Endothelial cell of umbilical vein (primary cell): ENCODE data around the gene FRS2. TPM values are rescaled to one million over a fixed set of nuclear protein-coding genes. Genes with fewer than 3 reads are reported as not detected.
A peak's percentile ranks its signal among the peaks of the same experiment; 100 is the strongest.

Experiments
- BruUV-seq: library from RNA; stranded (reverse); fragments of 400-500 nt; replicated peaks from 2 replicates; lab custom pipeline; 2021; lab: Mats Ljungman, UMichigan
- CTCF ChIA-PET: fragments of 300-600, 350-600 bp; sonication (Branson Sonifier 250); formaldehyde crosslinking; loops from one replicate; lab custom pipeline; 2021; ENCODE audit warnings: antibody characterized with exemption, inconsistent platforms; lab: Charles Lee
- POLR2A ChIA-PET: fragments of 300-600, 350-600 bp; sonication (Branson Sonifier 250); formaldehyde crosslinking; loops from one replicate; lab custom pipeline; 2021; ENCODE audit warnings: antibody characterized with exemption, inconsistent platforms; lab: Charles Lee
- DNase-seq: peaks from one replicate; pipeline ENCODE4 v3.0.0-alpha.2; 2011; ENCODE audit warnings: low read depth, low spot score
- FAIRE-seq: peaks from 2 replicates; lab custom pipeline; 2011; peaks lifted over from hg19 to GRCh38; lab: Jason Lieb, UNC
- H2AFZ ChIP-seq: 2 replicates; pipeline ENCODE4 v1.6.0; 2012; ENCODE audit warnings: low read depth, low read length, control low read depth, inconsistent platforms
- H3K27ac ChIP-seq: 2 replicates; pipeline ENCODE4 v1.5.1; 2011; ENCODE audit warnings: low read depth, mild to moderate bottlenecking, control low read depth, low read length, moderate library complexity; ENCODE audit not compliant: insufficient read depth
- H3K27me3 ChIP-seq, 2 experiments: 2 replicates each; pipeline versions ENCODE4 v1.6.0 to v1.6.1; 2011; ENCODE audit warnings: low read length in 2 of 2, mixed read lengths in 1 of 2; ENCODE audit not compliant: control insufficient read depth in 2 of 2, insufficient read depth in 2 of 2
- H3K36me3 ChIP-seq, 2 experiments: 2 replicates in 1 of 2; 3 replicates in 1 of 2; pipeline ENCODE4 v1.5.1; 2011; ENCODE audit warnings: low read length in 2 of 2, mild to moderate bottlenecking in 1 of 2, moderate library complexity in 1 of 2; ENCODE audit not compliant: control insufficient read depth in 2 of 2, insufficient read depth in 2 of 2; ENCODE audit errors: extremely low read depth in 1 of 2
- H3K4me1 ChIP-seq: 3 replicates; pipeline ENCODE4 v1.5.1; 2011; ENCODE audit warnings: mild to moderate bottlenecking, low read length; ENCODE audit not compliant: control insufficient read depth, insufficient read depth; ENCODE audit errors: extremely low read depth
- H3K4me2 ChIP-seq: 2 replicates; pipeline ENCODE4 v1.6.1; 2011; ENCODE audit warnings: low read length, control low read depth, mixed read lengths; ENCODE audit not compliant: insufficient read depth
- H3K4me3 ChIP-seq, 3 experiments: fragments of 200-600 bp in 1 of 3; sonication (generic), shearing (Covaris generic) in 1 of 3; replicated peaks in 1 of 3; 2 replicates each; pipeline ENCODE4 v1.5.1; 2011 to 2016; ENCODE audit warnings: control low read depth in 3 of 3, low read length in 3 of 3, mild to moderate bottlenecking in 2 of 3, inconsistent platforms in 1 of 3, low read depth in 1 of 3, moderate library complexity in 1 of 3; ENCODE audit not compliant: insufficient read depth in 1 of 3
- H3K79me2 ChIP-seq: 2 replicates; pipeline ENCODE4 v1.6.0; 2012; ENCODE audit warnings: low read length, inconsistent platforms; ENCODE audit not compliant: control insufficient read depth, insufficient read depth
- H3K9ac ChIP-seq: replicated peaks from 2 replicates; pipeline ENCODE3; 2011; ENCODE audit warnings: low read length, control low read depth; ENCODE audit not compliant: insufficient read depth; ENCODE audit errors: extremely low read depth
- H3K9me1 ChIP-seq: replicated peaks from 3 replicates; pipeline ENCODE4 v1.6.0; 2011; ENCODE audit warnings: mild to moderate bottlenecking, low read length; ENCODE audit not compliant: control insufficient read depth, insufficient read depth; ENCODE audit errors: extremely low read depth
- H3K9me3 ChIP-seq: replicated peaks from 2 replicates; pipeline ENCODE4 v1.5.1; 2012; ENCODE audit warnings: low read length, inconsistent platforms; ENCODE audit not compliant: control insufficient read depth, insufficient read depth
- H4K20me1 ChIP-seq: replicated peaks from 2 replicates; pipeline ENCODE3; 2011; ENCODE audit warnings: mild to moderate bottlenecking, low read length; ENCODE audit not compliant: control insufficient read depth, insufficient read depth; ENCODE audit errors: extremely low read depth
- EZH2 ChIP-seq: IDR thresholded peaks from 2 replicates; pipeline ENCODE4 v1.6.1; 2012; ENCODE audit warnings: borderline replicate concordance, low read depth, mild to moderate bottlenecking, moderate library complexity, low read length, inconsistent platforms; ENCODE audit not compliant: severe bottlenecking
- GATA2 ChIP-seq: IDR thresholded peaks from 2 replicates; pipeline ENCODE4 v1.7.0; 2011; ENCODE audit warnings: low read depth, mild to moderate bottlenecking, moderate library complexity, mixed read lengths, low read length; ENCODE audit not compliant: insufficient read length, insufficient read depth
- JUN ChIP-seq: IDR thresholded peaks from 2 replicates; pipeline ENCODE4 v1.6.1; 2011; ENCODE audit warnings: borderline replicate concordance, low read depth; ENCODE audit not compliant: insufficient read length, insufficient read depth
- MAX ChIP-seq: IDR thresholded peaks from 2 replicates; pipeline ENCODE4 v1.6.1; 2011; ENCODE audit not compliant: insufficient read depth, insufficient read length
- POLR2A ChIP-seq: IDR thresholded peaks from 2 replicates; pipeline ENCODE4 v1.6.1; 2012; ENCODE audit warnings: low read depth, mild to moderate bottlenecking, control low read depth, low read length
- dilution Hi-C: fragments of 300-500 bp; cut with MboI; formaldehyde crosslinking; loops from one replicate; pipeline ENCODE4 v1.15.0; 2019; ENCODE audit warnings: low sequenced_read_pairs; ENCODE audit not compliant: extremely low pct_ligation_motif_present
- intact Hi-C: fragments of 100-400 bp; cut with micrococcal nuclease; formaldehyde crosslinking; loops from one replicate; pipeline ENCODE4 v1.10.0; 2022
- polyA plus RNA-seq, 4 experiments: library from polyadenylated mRNA; depleted of rRNA in 3 of 4; stranded (reverse) in 3 of 4; unstranded in 1 of 4; fragments of >200 nt; gene quantifications; 2 replicates each; pipeline versions ENCODE4 v1.2.1 to v1.2.3, GENCODE V29; 2011 to 2012; ENCODE audit warnings: missing spikeins in 1 of 4
- total RNA-seq: library from RNA; stranded (reverse); gene quantifications from 2 replicates; pipeline ENCODE4 v1.2.3, GENCODE V29; 2021
- TF ChIP-seq, protein P1 (sequence below), 2 donors: IDR thresholded peaks; 1 replicate in 1 of 2; 2 replicates in 1 of 2; pipeline ENCODE4 v1.5.1; 2011; ENCODE audit warnings: low read length in 2 of 2, mild to moderate bottlenecking in 2 of 2, moderate library complexity in 2 of 2, control low read depth in 1 of 2, inconsistent platforms in 1 of 2, low read depth in 1 of 2; ENCODE audit not compliant: insufficient read depth in 1 of 2; ENCODE audit errors: extremely low read depth in 1 of 2

FRS2 gene
- total and polyA plus RNA-seq, 2 donors (not counting 3 experiments of a cell fraction or from before 2014, with no cell fraction given): 6.3 to 15.5 TPM

DNA sequence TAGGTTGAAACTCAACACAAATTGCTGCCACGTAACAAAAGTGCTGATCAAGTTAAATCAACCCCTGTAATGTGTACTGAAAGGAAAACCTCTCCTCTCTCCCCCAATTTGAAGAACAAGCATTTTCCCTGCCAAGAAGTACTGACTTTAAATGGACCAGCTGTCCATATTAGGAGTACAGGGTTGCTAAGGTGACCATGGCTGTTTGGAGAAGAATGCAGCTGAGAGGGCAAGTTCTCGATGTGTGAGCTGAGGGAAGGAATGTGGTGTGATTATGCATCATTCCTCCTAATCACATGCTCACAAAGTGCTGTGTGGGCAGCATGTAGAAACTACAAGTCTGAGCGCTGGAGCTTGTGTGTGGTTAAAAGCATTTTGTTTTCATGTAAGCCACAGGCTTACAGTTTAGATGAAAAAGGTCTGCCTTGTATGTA, 64.2 kb downstream of the FRS2 start:
- no peaks in the 10 kb centered on the region for H4K20me1 ChIP-seq
- dilution Hi-C loops (no loop called here), intact Hi-C loops (no loop called here)
- H3K79me2 ChIP-seq: peaks cover 13% of the 10 kb centered on the region
- H3K9me1 ChIP-seq: no peaks in the 10 kb centered on the region
- no peaks in the 10 kb centered on the region for H3K27me3 ChIP-seq
- ChIA-PET POLR2A (no interaction called here), CTCF (interaction anchor here (0.8 to 1.0 kb wide), 2 partner anchors 9 to 36 kb away, joined by 4 to 5 read pairs; no protein-coding TSS in a partner anchor)
- H2AFZ ChIP-seq: no peak overlapping the region
- peak; percentile 71 for DNase-seq
- H3K4me3 ChIP-seq: no peak overlapping the region
- TSS peak; percentile 3 for BruUV-seq
- no peak overlapping the region for H3K27ac ChIP-seq
- no peak overlapping the region for H3K9ac ChIP-seq
- no peaks in the 10 kb centered on the region for H3K36me3 ChIP-seq
- no peaks in the 10 kb centered on the region for H3K9me3 ChIP-seq
- FAIRE-seq: no peak
- no peak overlapping the region for H3K4me2 ChIP-seq
- H3K4me1 ChIP-seq: no peaks in the 10 kb centered on the region
- TF ChIP-seq, protein P1, sequence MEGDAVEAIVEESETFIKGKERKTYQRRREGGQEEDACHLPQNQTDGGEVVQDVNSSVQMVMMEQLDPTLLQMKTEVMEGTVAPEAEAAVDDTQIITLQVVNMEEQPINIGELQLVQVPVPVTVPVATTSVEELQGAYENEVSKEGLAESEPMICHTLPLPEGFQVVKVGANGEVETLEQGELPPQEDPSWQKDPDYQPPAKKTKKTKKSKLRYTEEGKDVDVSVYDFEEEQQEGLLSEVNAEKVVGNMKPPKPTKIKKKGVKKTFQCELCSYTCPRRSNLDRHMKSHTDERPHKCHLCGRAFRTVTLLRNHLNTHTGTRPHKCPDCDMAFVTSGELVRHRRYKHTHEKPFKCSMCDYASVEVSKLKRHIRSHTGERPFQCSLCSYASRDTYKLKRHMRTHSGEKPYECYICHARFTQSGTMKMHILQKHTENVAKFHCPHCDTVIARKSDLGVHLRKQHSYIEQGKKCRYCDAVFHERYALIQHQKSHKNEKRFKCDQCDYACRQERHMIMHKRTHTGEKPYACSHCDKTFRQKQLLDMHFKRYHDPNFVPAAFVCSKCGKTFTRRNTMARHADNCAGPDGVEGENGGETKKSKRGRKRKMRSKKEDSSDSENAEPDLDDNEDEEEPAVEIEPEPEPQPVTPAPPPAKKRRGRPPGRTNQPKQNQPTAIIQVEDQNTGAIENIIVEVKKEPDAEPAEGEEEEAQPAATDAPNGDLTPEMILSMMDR (IDR thresholded peaks at IDR 0.05; ENCODE audit: extremely low read depth in 1 of 2, insufficient read depth in 1 of 2, low read depth in 1 of 2, low read length in 2 of 2): no peak
- TF ChIP-seq EZH2 (no peak), POLR2A (no peak), GATA2 (no peak), MAX (peak; percentile 7), JUN (no peak)
